RWPE2 (cell line): ENCODE results near the gene FOXL3.
"Not testable (repeated sequence)": the region's sequence is repeated elsewhere in the genome, so short reads cannot be mapped to it uniquely, and the experiment has no call there.

Experiments used
- ATAC-seq: fragments of 200-7000 bp; cut with Tn5 transposase; 3 replicates; pipeline ENCODE4 v1.9.1; 2021; ENCODE audit warnings: low read depth
- DNase-seq: peaks from one replicate; pipeline ENCODE4 v3.0.0-alpha.2; 2020; ENCODE audit warnings: low spot score
- H3K27ac ChIP-seq: fragments of 450-650 bp; 2 replicates; pipeline ENCODE4 v1.5.1; 2017; ENCODE audit warnings: mild to moderate bottlenecking; ENCODE audit not compliant: poor library complexity, severe bottlenecking
- H3K27me3 ChIP-seq: fragments of 250-450 bp; sonication (Bioruptor Pico); 2 replicates; pipeline ENCODE4 v1.5.1; 2021; ENCODE audit warnings: mild to moderate bottlenecking, moderate library complexity; ENCODE audit not compliant: insufficient read depth, poor library complexity, severe bottlenecking
- H3K36me3 ChIP-seq: fragments of 250-450 bp; sonication (Bioruptor Pico); 2 replicates; pipeline ENCODE4 v1.5.1; 2020; ENCODE audit warnings: low read depth, mild to moderate bottlenecking, moderate library complexity
- H3K4me1 ChIP-seq: fragments of 250-450 bp; sonication (Bioruptor Pico); 2 replicates; pipeline ENCODE4 v1.5.1; 2021; ENCODE audit warnings: mild to moderate bottlenecking, moderate library complexity; ENCODE audit not compliant: insufficient read depth, poor library complexity, severe bottlenecking
- H3K4me3 ChIP-seq: fragments of 250-450 bp; sonication (Bioruptor Pico); 2 replicates; pipeline ENCODE4 v1.5.1; 2021; ENCODE audit warnings: mild to moderate bottlenecking, moderate library complexity; ENCODE audit not compliant: severe bottlenecking
- H3K9me3 ChIP-seq: fragments of 250-450 bp; sonication (Bioruptor Pico); 2 replicates; pipeline ENCODE4 v1.5.1; 2021; ENCODE audit warnings: mild to moderate bottlenecking, moderate library complexity; ENCODE audit not compliant: severe bottlenecking
- TF ChIP-seq, protein P1 (sequence below): fragments of 450-650 bp; IDR thresholded peaks from one replicate; pipeline ENCODE4 v1.5.1; 2017; ENCODE audit warnings: mild to moderate bottlenecking, moderate library complexity; ENCODE audit not compliant: poor library complexity, severe bottlenecking

Gene FOXL3

DNA sequence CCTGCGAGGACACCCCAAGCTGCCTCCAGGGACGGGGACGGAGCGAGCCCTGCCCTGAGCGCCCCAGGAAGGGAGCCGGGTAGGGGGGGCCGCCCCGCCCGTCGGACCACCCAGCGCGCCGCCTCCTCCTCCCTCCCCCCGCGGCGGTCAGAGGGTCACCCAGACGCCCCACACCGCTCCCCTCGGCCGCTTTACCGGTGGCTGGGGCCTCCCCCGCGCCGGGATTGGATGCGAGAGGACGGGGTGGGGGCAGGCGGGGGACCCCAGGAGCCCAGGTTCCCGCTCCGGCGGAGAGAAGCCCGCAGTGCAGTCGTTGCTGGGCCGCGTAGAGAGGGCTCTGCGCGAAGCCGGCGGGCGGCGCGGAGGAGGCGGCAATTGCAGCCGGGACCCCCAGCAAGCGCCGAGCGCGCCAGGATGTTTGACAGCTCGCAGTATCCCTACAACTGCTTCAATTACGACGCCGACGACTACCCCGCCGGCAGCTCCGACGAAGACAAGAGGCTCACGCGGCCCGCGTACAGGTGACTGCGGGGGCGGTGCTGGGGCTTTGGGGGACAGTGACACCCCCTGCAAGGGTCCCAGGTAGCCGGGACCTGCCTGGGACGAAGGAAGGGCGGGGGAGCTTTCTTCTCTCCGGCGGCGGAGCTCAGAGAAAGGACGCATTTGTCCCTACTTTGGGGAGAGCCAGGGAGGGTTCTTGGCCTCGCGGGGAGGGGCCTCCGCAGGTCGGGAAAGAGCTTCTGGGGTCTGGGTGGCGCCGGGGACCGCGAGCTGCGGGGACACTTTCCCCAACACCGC is at the start of gene FOXL3:
Gene FOXL3, plus strand, starts transcription at position 415 of the 798 bp plus-strand sequence. Its CDS starts 0 bp downstream, at position 415.
- H3K27me3 ChIP-seq: peaks cover 91% of the 10 kb centered on the region
- no peak within 1 kb of the TSS for H3K27ac ChIP-seq
- ATAC-seq (no peak), DNase-seq (no peak)
- no peaks in the 10 kb centered on the region for H3K36me3 ChIP-seq
- H3K9me3 ChIP-seq: no peaks in the 10 kb centered on the region
- H3K4me1 ChIP-seq: no peaks in the 10 kb centered on the region
- no peak within 1 kb of the TSS for H3K4me3 ChIP-seq
- TF ChIP-seq, protein P1, sequence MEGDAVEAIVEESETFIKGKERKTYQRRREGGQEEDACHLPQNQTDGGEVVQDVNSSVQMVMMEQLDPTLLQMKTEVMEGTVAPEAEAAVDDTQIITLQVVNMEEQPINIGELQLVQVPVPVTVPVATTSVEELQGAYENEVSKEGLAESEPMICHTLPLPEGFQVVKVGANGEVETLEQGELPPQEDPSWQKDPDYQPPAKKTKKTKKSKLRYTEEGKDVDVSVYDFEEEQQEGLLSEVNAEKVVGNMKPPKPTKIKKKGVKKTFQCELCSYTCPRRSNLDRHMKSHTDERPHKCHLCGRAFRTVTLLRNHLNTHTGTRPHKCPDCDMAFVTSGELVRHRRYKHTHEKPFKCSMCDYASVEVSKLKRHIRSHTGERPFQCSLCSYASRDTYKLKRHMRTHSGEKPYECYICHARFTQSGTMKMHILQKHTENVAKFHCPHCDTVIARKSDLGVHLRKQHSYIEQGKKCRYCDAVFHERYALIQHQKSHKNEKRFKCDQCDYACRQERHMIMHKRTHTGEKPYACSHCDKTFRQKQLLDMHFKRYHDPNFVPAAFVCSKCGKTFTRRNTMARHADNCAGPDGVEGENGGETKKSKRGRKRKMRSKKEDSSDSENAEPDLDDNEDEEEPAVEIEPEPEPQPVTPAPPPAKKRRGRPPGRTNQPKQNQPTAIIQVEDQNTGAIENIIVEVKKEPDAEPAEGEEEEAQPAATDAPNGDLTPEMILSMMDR: no peak

DNA sequence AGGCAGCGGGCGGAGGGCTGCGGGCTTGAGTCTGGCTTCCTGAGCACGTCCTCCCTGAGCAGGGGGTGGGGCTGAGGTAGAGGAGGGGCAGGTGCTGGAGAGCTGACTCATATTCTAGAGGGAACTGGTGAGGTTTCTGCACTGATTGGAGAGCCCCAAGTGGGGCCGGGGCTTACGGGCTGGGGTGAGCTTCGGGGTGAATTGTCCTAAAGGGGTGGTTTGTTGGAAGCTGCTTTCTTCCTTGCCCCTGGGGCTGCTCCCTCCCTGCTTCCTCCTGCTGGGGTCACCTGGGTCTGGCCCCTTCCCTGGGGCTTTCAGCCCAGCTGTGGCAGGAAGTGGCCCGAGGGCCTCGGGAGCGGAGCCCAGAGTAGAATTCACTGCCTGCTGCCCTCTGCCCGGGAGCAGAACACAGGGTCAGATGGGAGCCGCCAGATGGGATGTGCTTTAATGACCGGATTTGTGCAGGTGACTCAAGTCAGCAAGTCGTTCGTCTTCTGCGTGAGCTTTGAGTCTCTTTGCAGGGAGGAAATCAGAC is 49.0 kb upstream of the FOXL3 start:
- peak; percentile 74 for ATAC-seq
- Histone ChIP-seq H3K36me3 (peaks cover 7% of the 10 kb centered on the region), H3K9me3 (no peaks in the 10 kb centered on the region), H3K4me3 (no peak overlapping the region), H3K27me3 (no peaks in the 10 kb centered on the region), H3K27ac (no peak overlapping the region), H3K4me1 (no peaks in the 10 kb centered on the region)
- no peak for DNase-seq
- TF ChIP-seq, protein P1: no peak

DNA sequence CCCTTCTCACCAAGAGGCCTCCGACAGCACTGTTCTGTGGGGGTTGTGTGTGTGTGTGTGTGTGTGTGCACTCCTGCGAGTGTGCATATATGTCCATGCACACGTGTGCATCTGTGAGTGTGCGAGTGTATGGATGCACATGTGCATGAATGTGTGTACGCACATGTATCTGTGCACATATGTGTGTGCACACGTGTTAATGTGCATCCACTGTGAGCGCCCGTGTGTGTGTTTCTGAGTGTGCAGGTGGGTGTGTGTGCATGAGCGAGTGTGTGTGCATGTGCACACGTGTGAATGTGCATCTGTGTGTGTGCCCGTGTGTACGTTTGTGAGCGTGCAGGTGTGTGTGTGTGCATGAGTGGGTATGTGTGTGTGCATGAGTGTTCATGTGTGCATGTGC is 48.5 kb upstream of the FOXL3 start:
- TF ChIP-seq, protein P1: no peak
- Histone ChIP-seq H3K9me3 (no peaks in the 10 kb centered on the region), H3K27ac (no peak overlapping the region), H3K36me3 (peaks cover 7% of the 10 kb centered on the region), H3K4me1 (no peaks in the 10 kb centered on the region), H3K27me3 (no peaks in the 10 kb centered on the region), H3K4me3 (no peak overlapping the region)
- no peak for DNase-seq
- no peak for ATAC-seq

DNA sequence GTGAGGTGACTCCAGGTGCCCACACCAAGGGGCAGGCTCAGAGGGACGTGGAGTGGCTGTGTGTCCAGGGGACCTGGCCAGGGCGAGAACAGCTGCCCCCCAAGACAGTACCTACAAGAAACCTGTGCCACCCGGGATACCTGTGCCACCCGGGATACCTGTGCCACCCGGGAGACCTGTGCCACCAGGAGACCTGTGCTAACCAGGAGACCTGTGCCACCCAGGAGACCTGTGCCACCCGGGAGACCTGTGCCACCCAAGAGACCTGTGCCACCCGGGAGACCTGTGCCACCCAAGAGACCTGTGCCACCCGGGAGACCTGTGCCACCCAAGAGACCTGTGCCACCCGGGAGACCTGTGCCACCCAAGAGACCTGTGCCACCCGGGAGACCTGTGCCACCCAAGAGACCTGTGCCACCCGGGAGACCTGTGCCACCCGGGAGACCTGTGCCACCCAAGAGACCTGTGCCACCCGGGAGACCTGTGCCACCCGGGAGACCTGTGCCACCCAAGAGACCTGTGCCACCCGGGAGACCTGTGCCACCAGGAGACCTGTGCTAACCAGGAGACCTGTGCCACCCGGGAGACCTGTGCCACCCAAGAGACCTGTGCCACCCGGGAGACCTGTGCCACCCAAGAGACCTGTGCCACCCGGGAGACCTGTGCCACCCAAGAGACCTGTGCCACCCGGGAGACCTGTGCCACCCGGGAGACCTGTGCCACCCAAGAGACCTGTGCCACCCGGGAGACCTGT is 47.0 kb upstream of the FOXL3 start:
- H3K36me3 ChIP-seq, DNase-seq: not testable (repeated sequence)

DNA sequence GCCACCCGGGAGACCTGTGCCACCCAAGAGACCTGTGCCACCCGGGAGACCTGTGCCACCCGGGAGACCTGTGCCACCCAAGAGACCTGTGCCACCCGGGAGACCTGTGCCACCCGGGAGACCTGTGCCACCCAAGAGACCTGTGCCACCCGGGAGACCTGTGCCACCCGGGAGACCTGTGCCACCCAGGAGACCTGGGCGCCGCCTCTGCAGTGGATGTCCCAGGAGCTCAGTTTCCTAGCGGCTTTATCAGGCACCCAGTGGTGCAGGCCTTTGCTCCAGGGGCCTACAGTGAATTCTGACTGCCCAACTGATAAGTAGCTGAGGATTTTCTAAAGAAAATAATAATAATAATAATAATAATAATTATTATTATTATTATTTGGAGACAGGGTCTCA is 46.4 kb upstream of the FOXL3 start:
- DNase-seq, H3K27ac ChIP-seq, ATAC-seq, H3K36me3 ChIP-seq, H3K9me3 ChIP-seq, H3K4me3 ChIP-seq, H3K27me3 ChIP-seq, H3K4me1 ChIP-seq: not testable (repeated sequence)

More for the DNA sequence above, 47.0 kb upstream of the FOXL3 start:
- not testable (repeated sequence) for H3K4me1 ChIP-seq, H3K9me3 ChIP-seq, H3K27me3 ChIP-seq, ATAC-seq, H3K4me3 ChIP-seq, H3K27ac ChIP-seq
